Measurements from ENCODE around the gene OXNAD1. TPM values are rescaled to one million over a fixed set of nuclear protein-coding genes. Genes with fewer than 3 reads are reported as not detected.

OXNAD1 gene
- total RNA-seq, 1 experiment from 2014 or later: 18.5 TPM

- Histone ChIP-seq H3K4me1 (replicated peaks; ENCODE audit: insufficient read depth) (peaks cover 8% of the 10 kb centered on the region), H3K4me3 (no peak overlapping the region), H3K27ac (no peak overlapping the region), H3K36me3 (ENCODE audit: low read depth) (peaks cover 10% of the 10 kb centered on the region; the same call in 1 of the 2 replicates), H3K4me2 (no peak overlapping the region), H3K27me3 (ENCODE audit: insufficient read depth, low read depth) (no peaks in the 10 kb centered on the region), H3K9me2 (ENCODE audit: insufficient read depth) (no peaks in the 10 kb centered on the region), H3F3A (ENCODE audit: insufficient read depth, low read depth) (no peaks in the 10 kb centered on the region; the same call in 1 of the 2 replicates), H3K79me2 (ENCODE audit: low read depth) (peaks cover 22% of the 10 kb centered on the region), H3K9me3 (ENCODE audit: insufficient read depth, low read depth) (no peaks in the 10 kb centered on the region), H4K20me1 (ENCODE audit: insufficient read depth) (no peaks in the 10 kb centered on the region; the same call in 1 of the 2 replicates), H2AFZ (no peak overlapping the region)
- TF ChIP-seq CTCF (conservative IDR thresholded peaks at IDR 0.05) (no peak), EZH2 (IDR thresholded peaks at IDR 0.05; ENCODE audit: low read depth) (no peak)
- intact Hi-C loops (cut with micrococcal nuclease; ENCODE audit: unreplicated experiment): no loop called here
- POLR2A ChIA-PET (ENCODE audit: unreplicated experiment): no interaction called here
- DNase-seq: no peak
- CTCF ChIA-PET: no interaction called here
- no TSS peak for BruUV-seq (replicated peaks)
These were observed 6.1 kb upstream of the OXNAD1 start for GRCh38 chr3:16258866-16259265.

DNA sequence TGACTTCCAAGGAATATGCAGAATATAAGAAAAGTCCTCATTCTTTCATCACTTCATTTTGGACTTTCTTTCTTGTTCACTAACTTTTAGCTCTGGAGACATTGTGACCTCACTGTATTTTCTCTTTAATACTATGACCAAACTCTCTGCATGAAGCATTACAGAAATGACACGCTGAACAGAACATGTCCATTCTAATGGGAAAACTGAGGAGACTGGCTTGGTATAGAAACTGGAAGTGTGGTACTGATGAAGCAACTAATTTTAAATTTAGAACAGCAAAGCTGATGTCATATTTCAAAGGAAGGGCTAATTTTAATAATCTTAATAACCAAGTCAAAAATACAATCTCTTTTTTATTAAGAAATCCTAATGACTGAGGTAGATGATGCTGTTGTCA is 5.0 kb upstream of the OXNAD1 start:
- no peak overlapping the region for H3K4me2 ChIP-seq
- ChIA-PET CTCF (no interaction called here), POLR2A (ENCODE audit: unreplicated experiment) (no interaction called here)
- no peak for DNase-seq
- H3K4me1 ChIP-seq (replicated peaks; ENCODE audit: insufficient read depth): peaks cover 9% of the 10 kb centered on the region
- H3F3A ChIP-seq (ENCODE audit: insufficient read depth, low read depth): no peaks in the 10 kb centered on the region; the same call in 1 of the 2 replicates
- no peak overlapping the region for H3K27ac ChIP-seq
- peaks cover 10% of the 10 kb centered on the region; the same call in 1 of the 2 replicates for H3K36me3 ChIP-seq (ENCODE audit: low read depth)
- no peaks in the 10 kb centered on the region; the same call in 1 of the 2 replicates for H4K20me1 ChIP-seq (ENCODE audit: insufficient read depth)
- no peaks in the 10 kb centered on the region for H3K9me3 ChIP-seq (ENCODE audit: insufficient read depth, low read depth)
- no TSS peak for BruUV-seq (replicated peaks)
- H3K4me3 ChIP-seq: no peak overlapping the region
- intact Hi-C loops (cut with micrococcal nuclease; ENCODE audit: unreplicated experiment): no loop called here
- peaks cover 28% of the 10 kb centered on the region for H3K79me2 ChIP-seq (ENCODE audit: low read depth)
- H2AFZ ChIP-seq: no peak overlapping the region
- no peak for TF ChIP-seq CTCF (conservative IDR thresholded peaks at IDR 0.05)
- no peak for TF ChIP-seq EZH2 (IDR thresholded peaks at IDR 0.05; ENCODE audit: low read depth)
- H3K27me3 ChIP-seq (ENCODE audit: insufficient read depth, low read depth): no peaks in the 10 kb centered on the region
- no peaks in the 10 kb centered on the region for H3K9me2 ChIP-seq (ENCODE audit: insufficient read depth)

GRCh38 chr3:16262174-16262573 is 2.8 kb upstream of the OXNAD1 start:
- H3K36me3 ChIP-seq (ENCODE audit: low read depth): peaks cover 10% of the 10 kb centered on the region; the same call in 1 of the 2 replicates
- peaks cover 25% of the 10 kb centered on the region for H3K4me1 ChIP-seq (replicated peaks; ENCODE audit: insufficient read depth)
- no peaks in the 10 kb centered on the region; the same call in 1 of the 2 replicates for H4K20me1 ChIP-seq (ENCODE audit: insufficient read depth)
- no peak overlapping the region for H3K4me2 ChIP-seq
- no peaks in the 10 kb centered on the region for H3K27me3 ChIP-seq (ENCODE audit: insufficient read depth, low read depth)
- TF ChIP-seq EZH2 (IDR thresholded peaks at IDR 0.05; ENCODE audit: low read depth) (no peak), CTCF (conservative IDR thresholded peaks at IDR 0.05) (no peak)
- DNase-seq: no peak
- intact Hi-C loops (cut with micrococcal nuclease; ENCODE audit: unreplicated experiment): no loop called here
- POLR2A ChIA-PET (ENCODE audit: unreplicated experiment): no interaction called here
- no TSS peak for BruUV-seq (replicated peaks)
- peaks cover 49% of the 10 kb centered on the region for H3K79me2 ChIP-seq (ENCODE audit: low read depth)
- no peaks in the 10 kb centered on the region for H3K9me2 ChIP-seq (ENCODE audit: insufficient read depth)
- H3K4me3 ChIP-seq: no peak overlapping the region
- H3K9me3 ChIP-seq (ENCODE audit: insufficient read depth, low read depth): no peaks in the 10 kb centered on the region
- CTCF ChIA-PET: no interaction called here
- H3F3A ChIP-seq (ENCODE audit: insufficient read depth, low read depth): no peaks in the 10 kb centered on the region; the same call in 1 of the 2 replicates
- no peak overlapping the region for H3K27ac ChIP-seq
- H2AFZ ChIP-seq: no peak overlapping the region
